ENCODE measurements around the gene ZNF692. TPM values are rescaled to one million over a fixed set of nuclear protein-coding genes. Genes with fewer than 3 reads are reported as not detected.
A peak's percentile ranks its signal among the peaks of the same experiment; 100 is the strongest.

Gene ZNF692
- total RNA-seq, 2 donors from 2014 or later = 65.0 to 99.7 TPM

DNA sequence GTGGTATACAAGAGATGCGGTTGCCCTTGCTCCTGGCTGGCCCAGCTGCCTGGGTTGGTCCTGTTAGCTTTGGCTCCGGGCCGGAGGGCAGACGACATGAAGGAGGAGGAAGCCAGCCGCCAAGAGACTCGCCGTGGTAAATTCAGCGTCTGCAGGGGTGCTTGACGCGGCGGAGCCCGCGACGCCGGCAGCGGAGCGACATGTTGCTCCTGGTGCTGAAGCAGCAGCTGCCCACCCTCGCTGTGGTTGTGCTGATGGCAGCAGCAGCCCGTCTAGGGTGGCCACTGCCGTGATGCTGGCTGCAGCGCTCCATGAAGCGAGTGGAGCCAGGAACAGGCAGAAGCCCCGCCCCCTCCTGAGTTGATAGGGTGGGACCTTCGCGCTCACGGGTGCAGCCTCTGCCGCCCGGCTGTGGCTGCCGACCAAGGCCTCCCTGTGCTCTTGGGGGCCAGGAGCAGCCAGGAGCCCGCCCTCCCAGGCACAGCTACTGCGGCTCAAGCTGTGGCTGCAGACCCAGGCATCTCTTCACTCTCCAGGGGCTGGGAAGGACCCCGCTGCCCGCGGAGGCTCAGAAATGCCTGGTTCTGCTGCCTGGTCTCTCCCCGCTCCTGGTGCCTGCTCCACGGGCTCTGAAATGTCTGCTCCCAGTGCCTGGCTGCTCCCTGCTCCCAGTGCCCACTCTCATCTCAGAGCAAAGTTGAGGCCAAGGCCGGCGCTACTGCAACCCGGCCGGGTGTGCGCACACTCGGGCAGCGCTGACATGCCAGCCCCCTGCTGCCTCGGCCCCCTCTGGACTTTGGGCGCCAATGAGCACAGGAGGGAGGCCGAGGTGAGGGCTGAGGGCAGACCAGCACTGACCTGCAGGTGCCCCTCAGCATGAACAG is 4.4 kb upstream of the ZNF692 start:
- no peaks in the 10 kb centered on the region for H3K36me3 ChIP-seq
- H3K27me3 ChIP-seq (replicated peaks; ENCODE audit: insufficient read depth) = no peaks in the 10 kb centered on the region
- no peaks in the 10 kb centered on the region for H3K9me3 ChIP-seq
- TF ChIP-seq POLR2A (IDR thresholded peaks at IDR 0.05) (peak; percentile 78), POLR2AphosphoS5 (IDR thresholded peaks at IDR 0.05) (peak; percentile 82)
- TF ChIP-seq, protein P1, sequence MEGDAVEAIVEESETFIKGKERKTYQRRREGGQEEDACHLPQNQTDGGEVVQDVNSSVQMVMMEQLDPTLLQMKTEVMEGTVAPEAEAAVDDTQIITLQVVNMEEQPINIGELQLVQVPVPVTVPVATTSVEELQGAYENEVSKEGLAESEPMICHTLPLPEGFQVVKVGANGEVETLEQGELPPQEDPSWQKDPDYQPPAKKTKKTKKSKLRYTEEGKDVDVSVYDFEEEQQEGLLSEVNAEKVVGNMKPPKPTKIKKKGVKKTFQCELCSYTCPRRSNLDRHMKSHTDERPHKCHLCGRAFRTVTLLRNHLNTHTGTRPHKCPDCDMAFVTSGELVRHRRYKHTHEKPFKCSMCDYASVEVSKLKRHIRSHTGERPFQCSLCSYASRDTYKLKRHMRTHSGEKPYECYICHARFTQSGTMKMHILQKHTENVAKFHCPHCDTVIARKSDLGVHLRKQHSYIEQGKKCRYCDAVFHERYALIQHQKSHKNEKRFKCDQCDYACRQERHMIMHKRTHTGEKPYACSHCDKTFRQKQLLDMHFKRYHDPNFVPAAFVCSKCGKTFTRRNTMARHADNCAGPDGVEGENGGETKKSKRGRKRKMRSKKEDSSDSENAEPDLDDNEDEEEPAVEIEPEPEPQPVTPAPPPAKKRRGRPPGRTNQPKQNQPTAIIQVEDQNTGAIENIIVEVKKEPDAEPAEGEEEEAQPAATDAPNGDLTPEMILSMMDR (IDR thresholded peaks at IDR 0.05) = no peak
- intact Hi-C loops (cut with DNase I) = no loop called here
- peaks cover 4% of the 10 kb centered on the region for H3K4me1 ChIP-seq (replicated peaks)
- H3K4me3 ChIP-seq = peak overlapping the region; percentile 38 to 41
- H3K27ac ChIP-seq = peak overlapping the region; percentile 58 to 78
- peak; percentile 86 for DNase-seq (ENCODE audit: low spot score)
- WGBS = 9% methylated on average over 25 of the region's 46 CpGs

DNA sequence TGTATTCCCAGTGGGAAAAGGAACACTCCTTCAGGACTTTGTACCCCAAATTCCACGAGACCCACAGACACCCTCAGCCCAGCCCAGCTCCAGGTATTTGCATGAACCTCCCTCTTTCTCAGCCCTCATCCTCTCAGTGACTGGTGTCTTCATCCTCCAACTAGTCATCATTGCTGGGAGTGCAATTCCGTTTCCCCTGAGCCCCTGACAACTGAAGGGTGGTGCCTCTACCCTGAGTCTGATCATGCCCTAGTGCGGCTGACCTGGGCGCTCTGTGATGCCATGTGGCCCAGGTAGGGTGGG is 3.8 kb upstream of the ZNF692 start:
- no peak for DNase-seq (ENCODE audit: low spot score)
- peaks cover 6% of the 10 kb centered on the region for H3K4me1 ChIP-seq (replicated peaks)
- H3K27me3 ChIP-seq (replicated peaks; ENCODE audit: insufficient read depth) = no peaks in the 10 kb centered on the region
- 21% methylated on average over 4 of the region's 4 CpGs for WGBS
- peak overlapping the region; percentile 38 to 41 for H3K4me3 ChIP-seq
- peak overlapping the region; percentile 58 to 78 for H3K27ac ChIP-seq
- TF ChIP-seq POLR2A (IDR thresholded peaks at IDR 0.05) (no peak), POLR2AphosphoS5 (IDR thresholded peaks at IDR 0.05) (no peak)
- TF ChIP-seq, protein P1 (IDR thresholded peaks at IDR 0.05) = no peak
- H3K9me3 ChIP-seq = no peaks in the 10 kb centered on the region
- intact Hi-C loops (cut with DNase I) = no loop called here
- H3K36me3 ChIP-seq = no peaks in the 10 kb centered on the region

DNA sequence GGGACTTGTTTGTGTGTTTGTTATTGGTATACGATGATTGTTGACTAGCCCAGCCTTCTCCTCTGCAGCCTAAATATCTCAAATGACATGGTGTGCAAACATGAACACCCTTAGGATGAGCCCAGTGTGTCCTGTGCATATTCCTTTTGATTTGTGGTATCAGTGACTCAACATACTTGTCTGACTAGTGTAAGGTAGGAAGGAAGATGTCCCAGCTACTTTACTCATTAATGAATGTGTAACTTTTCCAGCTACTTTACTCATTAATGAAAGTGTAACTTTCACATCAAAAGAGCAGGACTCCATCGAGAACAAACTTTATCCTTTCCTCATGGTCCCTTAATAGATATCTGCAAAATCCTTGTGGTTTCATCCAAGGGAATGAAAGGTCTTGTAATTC is 2.7 kb upstream of the ZNF692 start:
- no peaks in the 10 kb centered on the region for H3K36me3 ChIP-seq
- 86% methylated on average over 2 of the region's 2 CpGs for WGBS
- no peak overlapping the region for H3K27ac ChIP-seq
- peaks cover 6% of the 10 kb centered on the region for H3K4me1 ChIP-seq (replicated peaks)
- H3K4me3 ChIP-seq = no peak overlapping the region
- H3K9me3 ChIP-seq = no peaks in the 10 kb centered on the region
- no peak for DNase-seq (ENCODE audit: low spot score)
- no peaks in the 10 kb centered on the region for H3K27me3 ChIP-seq (replicated peaks; ENCODE audit: insufficient read depth)
- intact Hi-C loops (cut with DNase I) = no loop called here
- TF ChIP-seq, protein P1 (IDR thresholded peaks at IDR 0.05) = no peak
- no peak for TF ChIP-seq POLR2AphosphoS5 (IDR thresholded peaks at IDR 0.05)

DNA sequence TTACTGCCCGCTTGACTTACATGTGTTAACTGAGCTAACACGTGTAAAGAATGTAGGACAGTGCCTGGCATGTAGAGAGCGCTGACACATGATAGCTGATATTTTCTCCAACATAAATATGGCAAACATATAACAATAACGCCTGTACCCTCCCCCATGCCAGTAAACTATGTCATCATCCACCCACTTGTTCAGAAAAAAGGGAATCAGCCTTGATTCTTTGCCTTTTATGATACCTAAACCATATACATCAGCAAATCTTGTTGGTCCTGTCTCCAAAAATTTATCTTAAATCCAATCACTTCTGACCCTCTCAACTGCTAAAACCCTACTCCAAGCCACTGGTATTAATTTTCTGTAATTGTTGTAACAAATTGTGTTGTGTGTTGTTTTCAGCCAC is 1.1 kb upstream of the ZNF692 start:
- Histone ChIP-seq H3K27me3 (replicated peaks; ENCODE audit: insufficient read depth) (no peaks in the 10 kb centered on the region), H3K4me1 (replicated peaks) (peaks cover 6% of the 10 kb centered on the region), H3K9me3 (no peaks in the 10 kb centered on the region), H3K27ac (no peak overlapping the region), H3K36me3 (no peaks in the 10 kb centered on the region), H3K4me3 (no peak overlapping the region)
- no peak for DNase-seq (ENCODE audit: low spot score)
- intact Hi-C loops (cut with DNase I) = no loop called here
- WGBS = 85% methylated on average over 4 of the region's 4 CpGs
- TF ChIP-seq, protein P1 (IDR thresholded peaks at IDR 0.05) = no peak
- TF ChIP-seq POLR2A (IDR thresholded peaks at IDR 0.05) (no peak), POLR2AphosphoS5 (IDR thresholded peaks at IDR 0.05) (no peak)

Data from prostate gland (tissue), 2 donors.